ENCODE data around the gene TECPR2. TPM values are rescaled to one million over a fixed set of nuclear protein-coding genes. Genes with fewer than 3 reads are reported as not detected.

Gene TECPR2
- total and polyA plus RNA-seq, 2 of the 13 experiments (the other 11 are each of a cell fraction or from before 2014, with no cell fraction given): 3.5 to 5.7 TPM

DNA sequence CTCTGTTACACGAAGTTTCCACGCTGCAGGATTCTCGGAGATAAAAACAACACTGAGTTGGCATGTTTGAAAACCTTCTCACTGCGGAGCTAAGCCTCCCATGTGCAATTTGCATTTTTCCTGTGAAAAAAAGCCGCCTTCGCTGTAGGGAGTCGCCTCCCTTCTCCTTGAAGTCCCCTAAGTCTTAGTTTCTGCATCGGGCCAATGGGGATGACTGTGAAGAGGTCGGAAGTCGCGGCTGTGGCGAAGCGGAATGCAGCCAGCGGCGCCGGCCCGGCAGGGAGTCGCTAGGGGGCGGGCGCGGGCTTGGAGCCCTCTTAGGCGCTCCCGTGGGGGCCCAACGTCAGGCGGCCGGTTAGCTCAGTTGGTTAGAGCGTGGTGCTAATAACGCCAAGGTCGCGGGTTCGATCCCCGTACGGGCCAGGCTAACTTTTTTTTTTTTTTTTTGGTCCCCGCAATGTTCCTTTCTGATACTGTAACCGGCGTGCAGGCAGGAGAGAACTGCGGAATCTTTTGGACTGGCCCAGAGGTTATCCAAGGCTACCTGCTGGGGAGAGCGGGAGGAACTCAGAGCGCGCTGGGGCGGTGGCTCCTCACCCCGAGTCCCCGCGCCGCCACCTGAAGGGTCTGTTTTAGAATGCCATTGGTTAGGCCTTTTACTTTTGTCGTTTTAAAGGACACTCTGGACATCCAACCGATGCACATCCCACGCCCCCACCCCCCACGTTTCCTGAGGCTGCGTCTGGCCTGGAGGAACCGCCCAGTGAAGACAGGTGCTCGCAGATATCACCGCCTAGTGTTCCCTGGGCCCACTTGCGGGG, 45.8 kb upstream of the TECPR2 start (continued):
- TF ChIP-seq, protein P1, sequence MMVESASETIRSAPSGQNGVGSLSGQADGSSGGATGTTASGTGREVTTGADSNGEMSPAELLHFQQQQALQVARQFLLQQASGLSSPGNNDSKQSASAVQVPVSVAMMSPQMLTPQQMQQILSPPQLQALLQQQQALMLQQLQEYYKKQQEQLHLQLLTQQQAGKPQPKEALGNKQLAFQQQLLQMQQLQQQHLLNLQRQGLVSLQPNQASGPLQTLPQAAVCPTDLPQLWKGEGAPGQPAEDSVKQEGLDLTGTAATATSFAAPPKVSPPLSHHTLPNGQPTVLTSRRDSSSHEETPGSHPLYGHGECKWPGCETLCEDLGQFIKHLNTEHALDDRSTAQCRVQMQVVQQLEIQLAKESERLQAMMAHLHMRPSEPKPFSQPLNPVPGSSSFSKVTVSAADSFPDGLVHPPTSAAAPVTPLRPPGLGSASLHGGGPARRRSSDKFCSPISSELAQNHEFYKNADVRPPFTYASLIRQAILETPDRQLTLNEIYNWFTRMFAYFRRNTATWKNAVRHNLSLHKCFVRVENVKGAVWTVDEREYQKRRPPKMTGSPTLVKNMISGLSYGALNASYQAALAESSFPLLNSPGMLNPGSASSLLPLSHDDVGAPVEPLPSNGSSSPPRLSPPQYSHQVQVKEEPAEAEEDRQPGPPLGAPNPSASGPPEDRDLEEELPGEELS (CRISPR knock-in tag; IDR thresholded peaks at IDR 0.05): no peak; the same call in none of the 2 replicates
- TF ChIP-seq SOX6 (IDR thresholded peaks at IDR 0.05) (no peak), SOX6 (CRISPR knock-in tag; IDR thresholded peaks at IDR 0.05) (peak; percentile 72), NAIF1 (CRISPR knock-in tag; IDR thresholded peaks at IDR 0.05; ENCODE audit: borderline replicate concordance) (no peak), ZNF75D (CRISPR knock-in tag; IDR thresholded peaks at IDR 0.05; ENCODE audit: borderline replicate concordance) (no peak), ZNF510 (CRISPR knock-in tag; IDR thresholded peaks at IDR 0.05; ENCODE audit: low read depth) (0 out of 2 replicates have a peak, but pooled peaks have one; percentile 50), MTA1 (CRISPR knock-in tag; IDR thresholded peaks at IDR 0.05; ENCODE audit: borderline replicate concordance) (peak; percentile 39; the same call in 1 of the 2 replicates), MXI1 (IDR thresholded peaks at IDR 0.05; ENCODE audit: borderline replicate concordance, low read depth, low read length) (peak; percentile 44; the same call in 1 of the 3 replicates), FOXO1 (CRISPR knock-in tag; IDR thresholded peaks at IDR 0.05) (no peak; the same call in 1 of the 2 replicates), FOXM1 (CRISPR knock-in tag; IDR thresholded peaks at IDR 0.05) (no peak)
- TF ChIP-seq, protein P2, sequence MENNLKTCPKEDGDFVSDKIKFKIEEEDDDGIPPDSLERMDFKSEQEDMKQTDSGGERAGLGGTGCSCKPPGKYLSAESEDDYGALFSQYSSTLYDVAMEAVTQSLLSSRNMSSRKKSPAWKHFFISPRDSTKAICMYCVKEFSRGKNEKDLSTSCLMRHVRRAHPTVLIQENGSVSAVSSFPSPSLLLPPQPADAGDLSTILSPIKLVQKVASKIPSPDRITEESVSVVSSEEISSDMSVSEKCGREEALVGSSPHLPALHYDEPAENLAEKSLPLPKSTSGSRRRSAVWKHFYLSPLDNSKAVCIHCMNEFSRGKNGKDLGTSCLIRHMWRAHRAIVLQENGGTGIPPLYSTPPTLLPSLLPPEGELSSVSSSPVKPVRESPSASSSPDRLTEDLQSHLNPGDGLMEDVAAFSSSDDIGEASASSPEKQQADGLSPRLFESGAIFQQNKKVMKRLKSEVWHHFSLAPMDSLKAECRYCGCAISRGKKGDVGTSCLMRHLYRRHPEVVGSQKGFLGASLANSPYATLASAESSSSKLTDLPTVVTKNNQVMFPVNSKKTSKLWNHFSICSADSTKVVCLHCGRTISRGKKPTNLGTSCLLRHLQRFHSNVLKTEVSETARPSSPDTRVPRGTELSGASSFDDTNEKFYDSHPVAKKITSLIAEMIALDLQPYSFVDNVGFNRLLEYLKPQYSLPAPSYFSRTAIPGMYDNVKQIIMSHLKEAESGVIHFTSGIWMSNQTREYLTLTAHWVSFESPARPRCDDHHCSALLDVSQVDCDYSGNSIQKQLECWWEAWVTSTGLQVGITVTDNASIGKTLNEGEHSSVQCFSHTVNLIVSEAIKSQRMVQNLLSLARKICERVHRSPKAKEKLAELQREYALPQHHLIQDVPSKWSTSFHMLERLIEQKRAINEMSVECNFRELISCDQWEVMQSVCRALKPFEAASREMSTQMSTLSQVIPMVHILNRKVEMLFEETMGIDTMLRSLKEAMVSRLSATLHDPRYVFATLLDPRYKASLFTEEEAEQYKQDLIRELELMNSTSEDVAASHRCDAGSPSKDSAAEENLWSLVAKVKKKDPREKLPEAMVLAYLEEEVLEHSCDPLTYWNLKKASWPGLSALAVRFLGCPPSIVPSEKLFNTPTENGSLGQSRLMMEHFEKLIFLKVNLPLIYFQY (CRISPR knock-in tag; IDR thresholded peaks at IDR 0.05; ENCODE audit: borderline replicate concordance): 0 out of 2 replicates have a peak, but pooled peaks have one; percentile 45
- TF ChIP-seq, protein P3, sequence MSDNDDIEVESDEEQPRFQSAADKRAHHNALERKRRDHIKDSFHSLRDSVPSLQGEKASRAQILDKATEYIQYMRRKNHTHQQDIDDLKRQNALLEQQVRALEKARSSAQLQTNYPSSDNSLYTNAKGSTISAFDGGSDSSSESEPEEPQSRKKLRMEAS (IDR thresholded peaks at IDR 0.05): no peak; the same call in 1 of the 2 replicates
- TF ChIP-seq, protein P4, sequence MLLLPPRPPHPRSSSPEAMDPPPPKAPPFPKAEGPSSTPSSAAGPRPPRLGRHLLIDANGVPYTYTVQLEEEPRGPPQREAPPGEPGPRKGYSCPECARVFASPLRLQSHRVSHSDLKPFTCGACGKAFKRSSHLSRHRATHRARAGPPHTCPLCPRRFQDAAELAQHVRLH (CRISPR knock-in tag; IDR thresholded peaks at IDR 0.05; ENCODE audit: borderline replicate concordance, low read depth): peak; percentile 84
- TF ChIP-seq, protein P5, sequence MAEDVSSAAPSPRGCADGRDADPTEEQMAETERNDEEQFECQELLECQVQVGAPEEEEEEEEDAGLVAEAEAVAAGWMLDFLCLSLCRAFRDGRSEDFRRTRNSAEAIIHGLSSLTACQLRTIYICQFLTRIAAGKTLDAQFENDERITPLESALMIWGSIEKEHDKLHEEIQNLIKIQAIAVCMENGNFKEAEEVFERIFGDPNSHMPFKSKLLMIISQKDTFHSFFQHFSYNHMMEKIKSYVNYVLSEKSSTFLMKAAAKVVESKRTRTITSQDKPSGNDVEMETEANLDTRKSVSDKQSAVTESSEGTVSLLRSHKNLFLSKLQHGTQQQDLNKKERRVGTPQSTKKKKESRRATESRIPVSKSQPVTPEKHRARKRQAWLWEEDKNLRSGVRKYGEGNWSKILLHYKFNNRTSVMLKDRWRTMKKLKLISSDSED (CRISPR knock-in tag; IDR thresholded peaks at IDR 0.05): no peak
- TF ChIP-seq, protein P6, sequence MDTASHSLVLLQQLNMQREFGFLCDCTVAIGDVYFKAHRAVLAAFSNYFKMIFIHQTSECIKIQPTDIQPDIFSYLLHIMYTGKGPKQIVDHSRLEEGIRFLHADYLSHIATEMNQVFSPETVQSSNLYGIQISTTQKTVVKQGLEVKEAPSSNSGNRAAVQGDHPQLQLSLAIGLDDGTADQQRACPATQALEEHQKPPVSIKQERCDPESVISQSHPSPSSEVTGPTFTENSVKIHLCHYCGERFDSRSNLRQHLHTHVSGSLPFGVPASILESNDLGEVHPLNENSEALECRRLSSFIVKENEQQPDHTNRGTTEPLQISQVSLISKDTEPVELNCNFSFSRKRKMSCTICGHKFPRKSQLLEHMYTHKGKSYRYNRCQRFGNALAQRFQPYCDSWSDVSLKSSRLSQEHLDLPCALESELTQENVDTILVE (CRISPR knock-in tag; IDR thresholded peaks at IDR 0.05): peak; percentile 68; the same call in 1 of the 2 replicates
- TF ChIP-seq, protein P7, sequence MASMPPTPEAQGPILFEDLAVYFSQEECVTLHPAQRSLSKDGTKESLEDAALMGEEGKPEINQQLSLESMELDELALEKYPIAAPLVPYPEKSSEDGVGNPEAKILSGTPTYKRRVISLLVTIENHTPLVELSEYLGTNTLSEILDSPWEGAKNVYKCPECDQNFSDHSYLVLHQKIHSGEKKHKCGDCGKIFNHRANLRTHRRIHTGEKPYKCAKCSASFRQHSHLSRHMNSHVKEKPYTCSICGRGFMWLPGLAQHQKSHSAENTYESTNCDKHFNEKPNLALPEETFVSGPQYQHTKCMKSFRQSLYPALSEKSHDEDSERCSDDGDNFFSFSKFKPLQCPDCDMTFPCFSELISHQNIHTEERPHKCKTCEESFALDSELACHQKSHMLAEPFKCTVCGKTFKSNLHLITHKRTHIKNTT (CRISPR knock-in tag; IDR thresholded peaks at IDR 0.05): no peak
- TF ChIP-seq, protein P8, sequence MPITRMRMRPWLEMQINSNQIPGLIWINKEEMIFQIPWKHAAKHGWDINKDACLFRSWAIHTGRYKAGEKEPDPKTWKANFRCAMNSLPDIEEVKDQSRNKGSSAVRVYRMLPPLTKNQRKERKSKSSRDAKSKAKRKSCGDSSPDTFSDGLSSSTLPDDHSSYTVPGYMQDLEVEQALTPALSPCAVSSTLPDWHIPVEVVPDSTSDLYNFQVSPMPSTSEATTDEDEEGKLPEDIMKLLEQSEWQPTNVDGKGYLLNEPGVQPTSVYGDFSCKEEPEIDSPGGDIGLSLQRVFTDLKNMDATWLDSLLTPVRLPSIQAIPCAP (CRISPR knock-in tag; IDR thresholded peaks at IDR 0.05; ENCODE audit: low read depth): no peak
